GM12892 (cell line): Measurements from ENCODE around the gene ATP6V0C.

ENCODE experiments used
- POLR2A ChIP-seq: IDR thresholded peaks from 2 replicates; pipeline ENCODE4 v1.6.1; 2011; ENCODE audit warnings: low read depth, low read length, control low read depth
- POLR2AphosphoS5 ChIP-seq: IDR thresholded peaks from 2 replicates; pipeline ENCODE4 v1.6.1; 2011; ENCODE audit warnings: low read depth, low read length, control low read depth
- TAF1 ChIP-seq: IDR thresholded peaks from 2 replicates; pipeline ENCODE4 v1.6.1; 2011; ENCODE audit warnings: low read depth, mild to moderate bottlenecking, control low read depth, low read length, borderline replicate concordance

DNA sequence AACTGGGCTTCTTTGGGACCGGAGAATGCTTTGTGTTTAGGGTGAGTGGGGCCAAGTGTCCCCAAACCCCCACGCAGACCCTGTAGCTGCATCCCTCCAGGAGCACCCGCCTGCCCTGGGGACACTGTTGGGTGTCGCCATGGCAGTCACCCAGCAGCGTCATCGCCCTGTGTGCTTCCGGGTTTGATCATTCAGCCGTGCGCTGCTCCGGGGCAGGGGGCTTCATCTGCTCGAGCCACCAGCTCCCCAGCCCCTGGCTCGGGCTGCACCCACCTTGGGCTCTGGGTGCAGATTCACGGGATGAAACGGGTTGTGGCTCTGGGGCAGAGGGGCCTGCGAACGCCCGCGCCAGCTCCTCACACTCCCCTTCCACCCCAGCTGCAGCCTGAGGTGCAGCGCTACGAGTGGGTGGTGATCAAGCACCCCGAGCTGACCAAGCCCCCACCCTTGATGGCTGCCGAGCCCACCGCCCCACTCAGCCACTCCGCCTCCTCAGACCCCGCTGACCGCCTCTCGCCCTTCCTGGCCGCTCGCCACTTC is 13.8 kb upstream of the ATP6V0C start:
- TF ChIP-seq POLR2AphosphoS5 (no peak), POLR2A (no peak), TAF1 (no peak)
